HepG2 (cell line): Measurements from ENCODE around the gene CAMK1D. TPM values are rescaled to one million over a fixed set of nuclear protein-coding genes. Genes with fewer than 3 reads are reported as not detected.

Experiments used
- ATF4 ChIP-seq, 2 experiments: fragments of 450-650 bp in 1 of 2; sonication (generic) in 1 of 2; formaldehyde crosslinking; IDR thresholded peaks; 2 replicates each; pipeline versions ENCODE4 v1.5.0 to v1.8.0; 2020 to 2022; ENCODE audit warnings: mild to moderate bottlenecking in 1 of 2, missing genetic modification reagents in 1 of 2
- HES4 ChIP-seq: sonication (generic); formaldehyde crosslinking; IDR thresholded peaks from 2 replicates; pipeline ENCODE4 v1.9.0; 2021; ENCODE audit warnings: mild to moderate bottlenecking, missing genetic modification reagents, borderline replicate concordance
- MEF2D ChIP-seq: sonication (generic); formaldehyde crosslinking; IDR thresholded peaks from 2 replicates; pipeline ENCODE4 v1.5.1; 2020; ENCODE audit warnings: mild to moderate bottlenecking, missing genetic modification reagents
- NAIF1 ChIP-seq: sonication (generic); formaldehyde crosslinking; IDR thresholded peaks from 2 replicates; pipeline ENCODE4 v1.5.0; 2020; ENCODE audit warnings: mild to moderate bottlenecking, missing genetic modification reagents, borderline replicate concordance
- RBM39 ChIP-seq: fragments of 200-400 bp; formaldehyde crosslinking; IDR thresholded peaks from one replicate; pipeline ENCODE4 v1.6.1; 2018; ENCODE audit warnings: antibody characterized with exemption, mild to moderate bottlenecking, low read depth, low read length; ENCODE audit not compliant: poor library complexity, severe bottlenecking
- polyA plus RNA-seq, 8 experiments: library from polyadenylated mRNA; depleted of rRNA in 3 of 8; stranded (reverse) in 7 of 8; unstranded in 1 of 8; fragments of >200 nt; fragmentation: Illumina TruSeq in 4 of 8; extraction: Trizol in 4 of 8; gene quantifications; 2 replicates each; pipeline versions ENCODE4 v1.2.1 to v1.2.3, GENCODE V29; 2011 to 2016; ENCODE audit warnings: low read depth in 4 of 8, missing spikeins in 1 of 8, mixed read lengths in 1 of 8; ENCODE audit not compliant: insufficient read depth in 1 of 8
- total RNA-seq, 5 experiments: library from RNA; depleted of rRNA; stranded (reverse); fragments of >200 nt; fragmentation: Illumina TruSeq; extraction: Trizol; gene quantifications; 2 replicates each; pipeline ENCODE4 v1.2.3, GENCODE V29; 2016; ENCODE audit warnings: low read depth in 1 of 5
- TF ChIP-seq, protein P1 (sequence below): sonication (generic); formaldehyde crosslinking; IDR thresholded peaks from 2 replicates; pipeline ENCODE4 v1.4.0; 2020; ENCODE audit warnings: missing genetic modification reagents
- TF ChIP-seq, protein P2 (sequence below): sonication (generic); formaldehyde crosslinking; IDR thresholded peaks from 2 replicates; pipeline ENCODE4 v1.5.0; 2020; ENCODE audit warnings: mild to moderate bottlenecking, missing genetic modification reagents

Gene CAMK1D
- total and polyA plus RNA-seq, 2 of the 13 experiments (the other 11 are each of a cell fraction or from before 2014, with no cell fraction given): under 0.01 TPM; not detected in 1

DNA sequence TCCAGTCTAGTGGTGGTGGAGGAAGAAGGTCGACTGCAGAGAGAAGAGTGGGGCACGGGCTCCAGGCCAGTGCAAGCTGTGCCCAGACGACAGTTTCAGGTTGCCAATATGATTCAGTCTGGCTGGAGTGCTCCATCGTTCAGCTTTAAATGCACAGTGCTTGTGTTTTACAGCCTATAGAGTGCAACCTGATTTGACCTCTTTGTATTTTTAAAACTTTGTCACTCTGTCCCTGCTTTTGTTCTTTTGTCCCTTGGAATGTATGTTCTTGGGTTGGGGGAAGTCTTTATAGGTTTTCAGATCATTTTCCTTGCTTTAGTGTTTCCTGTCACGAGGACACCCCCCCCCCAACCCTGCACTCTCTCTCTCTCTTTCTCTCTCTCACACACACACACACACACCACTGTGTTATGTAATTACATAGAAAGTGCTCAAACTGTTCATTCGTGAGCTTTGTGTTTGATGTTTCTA, 198.0 kb downstream of the CAMK1D start (continued):
- TF ChIP-seq, protein P1, sequence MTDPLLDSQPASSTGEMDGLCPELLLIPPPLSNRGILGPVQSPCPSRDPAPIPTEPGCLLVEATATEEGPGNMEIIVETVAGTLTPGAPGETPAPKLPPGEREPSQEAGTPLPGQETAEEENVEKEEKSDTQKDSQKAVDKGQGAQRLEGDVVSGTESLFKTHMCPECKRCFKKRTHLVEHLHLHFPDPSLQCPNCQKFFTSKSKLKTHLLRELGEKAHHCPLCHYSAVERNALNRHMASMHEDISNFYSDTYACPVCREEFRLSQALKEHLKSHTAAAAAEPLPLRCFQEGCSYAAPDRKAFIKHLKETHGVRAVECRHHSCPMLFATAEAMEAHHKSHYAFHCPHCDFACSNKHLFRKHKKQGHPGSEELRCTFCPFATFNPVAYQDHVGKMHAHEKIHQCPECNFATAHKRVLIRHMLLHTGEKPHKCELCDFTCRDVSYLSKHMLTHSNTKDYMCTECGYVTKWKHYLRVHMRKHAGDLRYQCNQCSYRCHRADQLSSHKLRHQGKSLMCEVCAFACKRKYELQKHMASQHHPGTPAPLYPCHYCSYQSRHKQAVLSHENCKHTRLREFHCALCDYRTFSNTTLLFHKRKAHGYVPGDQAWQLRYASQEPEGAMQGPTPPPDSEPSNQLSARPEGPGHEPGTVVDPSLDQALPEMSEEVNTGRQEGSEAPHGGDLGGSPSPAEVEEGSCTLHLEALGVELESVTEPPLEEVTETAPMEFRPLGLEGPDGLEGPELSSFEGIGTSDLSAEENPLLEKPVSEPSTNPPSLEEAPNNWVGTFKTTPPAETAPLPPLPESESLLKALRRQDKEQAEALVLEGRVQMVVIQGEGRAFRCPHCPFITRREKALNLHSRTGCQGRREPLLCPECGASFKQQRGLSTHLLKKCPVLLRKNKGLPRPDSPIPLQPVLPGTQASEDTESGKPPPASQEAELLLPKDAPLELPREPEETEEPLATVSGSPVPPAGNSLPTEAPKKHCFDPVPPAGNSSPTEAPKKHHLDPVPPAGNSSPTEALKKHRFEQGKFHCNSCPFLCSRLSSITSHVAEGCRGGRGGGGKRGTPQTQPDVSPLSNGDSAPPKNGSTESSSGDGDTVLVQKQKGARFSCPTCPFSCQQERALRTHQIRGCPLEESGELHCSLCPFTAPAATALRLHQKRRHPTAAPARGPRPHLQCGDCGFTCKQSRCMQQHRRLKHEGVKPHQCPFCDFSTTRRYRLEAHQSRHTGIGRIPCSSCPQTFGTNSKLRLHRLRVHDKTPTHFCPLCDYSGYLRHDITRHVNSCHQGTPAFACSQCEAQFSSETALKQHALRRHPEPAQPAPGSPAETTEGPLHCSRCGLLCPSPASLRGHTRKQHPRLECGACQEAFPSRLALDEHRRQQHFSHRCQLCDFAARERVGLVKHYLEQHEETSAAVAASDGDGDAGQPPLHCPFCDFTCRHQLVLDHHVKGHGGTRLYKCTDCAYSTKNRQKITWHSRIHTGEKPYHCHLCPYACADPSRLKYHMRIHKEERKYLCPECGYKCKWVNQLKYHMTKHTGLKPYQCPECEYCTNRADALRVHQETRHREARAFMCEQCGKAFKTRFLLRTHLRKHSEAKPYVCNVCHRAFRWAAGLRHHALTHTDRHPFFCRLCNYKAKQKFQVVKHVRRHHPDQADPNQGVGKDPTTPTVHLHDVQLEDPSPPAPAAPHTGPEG (CRISPR knock-in tag): no peak
- TF ChIP-seq, protein P2, sequence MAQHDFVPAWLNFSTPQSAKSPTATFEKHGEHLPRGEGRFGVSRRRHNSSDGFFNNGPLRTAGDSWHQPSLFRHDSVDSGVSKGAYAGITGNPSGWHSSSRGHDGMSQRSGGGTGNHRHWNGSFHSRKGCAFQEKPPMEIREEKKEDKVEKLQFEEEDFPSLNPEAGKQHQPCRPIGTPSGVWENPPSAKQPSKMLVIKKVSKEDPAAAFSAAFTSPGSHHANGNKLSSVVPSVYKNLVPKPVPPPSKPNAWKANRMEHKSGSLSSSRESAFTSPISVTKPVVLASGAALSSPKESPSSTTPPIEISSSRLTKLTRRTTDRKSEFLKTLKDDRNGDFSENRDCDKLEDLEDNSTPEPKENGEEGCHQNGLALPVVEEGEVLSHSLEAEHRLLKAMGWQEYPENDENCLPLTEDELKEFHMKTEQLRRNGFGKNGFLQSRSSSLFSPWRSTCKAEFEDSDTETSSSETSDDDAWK (CRISPR knock-in tag): no peak
- no peak for TF ChIP-seq RBM39
- no peak for TF ChIP-seq MEF2D (CRISPR knock-in tag)
- TF ChIP-seq NAIF1 (CRISPR knock-in tag): no peak
- no peak for TF ChIP-seq ATF4 (CRISPR knock-in tag; IDR thresholded peaks at IDR 0.05)
- TF ChIP-seq HES4 (CRISPR knock-in tag): no peak
